Ovary (tissue), 3 donors: ENCODE measurements around the gene ATP2C2.

Experiments
- CTCF ChIP-seq, 3 donors: fragments of 450-650 bp in 2 of 3; fragments of 200-600 bp in 1 of 3; IDR thresholded peaks; one replicate each; pipeline versions ENCODE4 v1.5.1 to v1.8.0; 2016 to 2022; ENCODE audit warnings: antibody characterized with exemption in 3 of 3, mild to moderate bottlenecking in 1 of 3
- EP300 ChIP-seq: sonication (generic); formaldehyde crosslinking; IDR thresholded peaks from one replicate; pipeline ENCODE4 v1.6.1; 2017; ENCODE audit warnings: antibody characterized with exemption
- POLR2A ChIP-seq: fragments of 450-650 bp; IDR thresholded peaks from one replicate; pipeline ENCODE4 v1.6.1; 2017; ENCODE audit warnings: antibody characterized with exemption, mild to moderate bottlenecking, moderate library complexity
- donor health status: DM: no; HTN: no; CAD: no.

GRCh38 chr16:84438971-84439696, 70.8 kb downstream of the ATP2C2 start:
- TF ChIP-seq POLR2A (no peak), CTCF (IDR thresholded peaks at IDR 0.05) (no peak), EP300 (no peak)
